ENCODE results near the gene NDUFS7. TPM values are rescaled to one million over a fixed set of nuclear protein-coding genes. Genes with fewer than 3 reads are reported as not detected.

NDUFS7 gene
- total and polyA plus RNA-seq, 2 donors from 2014 or later, result 85.5 to 265 TPM

GRCh38 chr19:1350867-1351266 is 32.8 kb upstream of the NDUFS7 start:
- FAIRE-seq, result no peak
- H3K36me3 ChIP-seq (ENCODE audit: control insufficient read depth in 2 of 3, insufficient read depth in 3 of 3, low read length in 3 of 3), result no peaks in the 10 kb centered on the region
- TF ChIP-seq CTCF (IDR thresholded peaks at IDR 0.05; ENCODE audit: borderline replicate concordance, extremely low read depth, insufficient read depth), result no peak

GRCh38 chr19:1351381-1351851 is 32.3 kb upstream of the NDUFS7 start:
- intact Hi-C loops (cut with DNase I), result no loop called here
- no peak for FAIRE-seq
- Histone ChIP-seq H3K4me3 (ENCODE audit: low read length in 3 of 3) (no peak overlapping the region), H3K9ac (ENCODE audit: low read length in 3 of 3) (no peak overlapping the region), H3K36me3 (ENCODE audit: control insufficient read depth in 2 of 3, insufficient read depth in 3 of 3, low read length in 3 of 3) (no peaks in the 10 kb centered on the region), H3K9me3 (ENCODE audit: control insufficient read depth in 2 of 3, insufficient read depth in 1 of 3, low read length in 3 of 3) (no peaks in the 10 kb centered on the region), H3K27me3 (ENCODE audit: control insufficient read depth, insufficient read depth, low read length) (no peaks in the 10 kb centered on the region), H3K4me1 (ENCODE audit: control insufficient read depth in 2 of 3, insufficient read depth in 2 of 3, low read depth in 1 of 3, low read length in 3 of 3) (peaks cover 0 to 8% (median 3%) of the 10 kb centered on the region in 3 donors), H3K27ac (ENCODE audit: low read depth in 2 of 2, low read length in 2 of 2) (no peak overlapping the region)
- no peak for DNase-seq
- TF ChIP-seq CTCF (IDR thresholded peaks at IDR 0.05; ENCODE audit: borderline replicate concordance, extremely low read depth, insufficient read depth), result no peak

More at GRCh38 chr19:1350867-1351266, 32.8 kb upstream of the NDUFS7 start:
- H3K27ac ChIP-seq (ENCODE audit: low read depth in 2 of 2, low read length in 2 of 2), result no peak overlapping the region
- DNase-seq, result no peak
- no peak overlapping the region for H3K9ac ChIP-seq (ENCODE audit: low read length in 3 of 3)
- no peaks in the 10 kb centered on the region for H3K9me3 ChIP-seq (ENCODE audit: control insufficient read depth in 2 of 3, insufficient read depth in 1 of 3, low read length in 3 of 3)
- no peaks in the 10 kb centered on the region for H3K27me3 ChIP-seq (ENCODE audit: control insufficient read depth, insufficient read depth, low read length)
- intact Hi-C loops (cut with DNase I), result no loop called here
- peaks cover 0 to 4% (median 0%) of the 10 kb centered on the region in 3 donors for H3K4me1 ChIP-seq (ENCODE audit: control insufficient read depth in 2 of 3, insufficient read depth in 2 of 3, low read depth in 1 of 3, low read length in 3 of 3)
- no peak overlapping the region for H3K4me3 ChIP-seq (ENCODE audit: low read length in 3 of 3)

- no peak for FAIRE-seq
- TF ChIP-seq CTCF (IDR thresholded peaks at IDR 0.05; ENCODE audit: borderline replicate concordance, extremely low read depth, insufficient read depth), result no peak
- intact Hi-C loops (cut with DNase I), result no loop called here
Measured at GRCh38 chr19:1353144-1353543, 30.6 kb upstream of the NDUFS7 start.

More at GRCh38 chr19:1353144-1353543, 30.6 kb upstream of the NDUFS7 start:
- peaks cover 0 to 12% (median 6%) of the 10 kb centered on the region in 3 donors for H3K4me1 ChIP-seq (ENCODE audit: control insufficient read depth in 2 of 3, insufficient read depth in 2 of 3, low read depth in 1 of 3, low read length in 3 of 3)
- no peaks in the 10 kb centered on the region for H3K27me3 ChIP-seq (ENCODE audit: control insufficient read depth, insufficient read depth, low read length)
- no peak for DNase-seq
- H3K36me3 ChIP-seq (ENCODE audit: control insufficient read depth in 2 of 3, insufficient read depth in 3 of 3, low read length in 3 of 3), result peaks cover 0 to 4% (median 4%) of the 10 kb centered on the region in 3 donors
- no peaks in the 10 kb centered on the region for H3K9me3 ChIP-seq (ENCODE audit: control insufficient read depth in 2 of 3, insufficient read depth in 1 of 3, low read length in 3 of 3)
- H3K4me3 ChIP-seq (ENCODE audit: low read length in 3 of 3), result no peak overlapping the region
- no peak overlapping the region for H3K27ac ChIP-seq (ENCODE audit: low read depth in 2 of 2, low read length in 2 of 2)
- no peak overlapping the region for H3K9ac ChIP-seq (ENCODE audit: low read length in 3 of 3)

All from kidney (tissue), 14 donors.